ENCODE results near the gene NAV1. TPM values are rescaled to one million over a fixed set of nuclear protein-coding genes. Genes with fewer than 3 reads are reported as not detected.

NAV1 gene
- total and polyA plus RNA-seq, 2 of the 8 experiments (the other 6 are each of a cell fraction or from before 2014, with no cell fraction given): 9.9 to 42.7 TPM

- Histone ChIP-seq H3K27ac (ENCODE audit: low read depth, low read length) (no peak overlapping the region), H3K23ac (ENCODE audit: insufficient read length) (no peak overlapping the region), H3K4me3 (ENCODE audit: extremely low read depth in 1 of 4, insufficient read depth in 2 of 4, low read depth in 3 of 4, low read length in 4 of 4) (no peak overlapping the region), H2BK15ac (ENCODE audit: low read length) (no peak overlapping the region), H3K79me2 (ENCODE audit: control insufficient read depth in 1 of 2, insufficient read depth in 2 of 2, low read length in 2 of 2) (no peaks in the 10 kb centered on the region), H3K23me2 (ENCODE audit: low read depth, low read length) (no peaks in the 10 kb centered on the region; the same call in 1 of the 2 replicates), H2BK5ac (ENCODE audit: low read depth, low read length) (no peak overlapping the region), H3K9me3 (ENCODE audit: insufficient read depth in 2 of 2, low read depth in 1 of 2, low read length in 1 of 2) (no peaks in the 10 kb centered on the region), H2BK20ac (ENCODE audit: low read length) (no peak overlapping the region), H3K27me3 (replicated peaks in 1 of 4; ENCODE audit: control insufficient read depth in 3 of 4, extremely low read depth in 1 of 4, insufficient read depth in 3 of 4, low read length in 3 of 4) (no peaks in the 10 kb centered on the region; a peak in 1 of 7 replicates), H3K79me1 (ENCODE audit: low read depth, low read length) (no peaks in the 10 kb centered on the region), H3K14ac (ENCODE audit: insufficient read length) (no peak overlapping the region), H4K20me1 (replicated peaks in 1 of 2; ENCODE audit: control insufficient read depth in 1 of 2, insufficient read depth in 2 of 2, low read length in 2 of 2) (no peaks in the 10 kb centered on the region), H4K91ac (replicated peaks; ENCODE audit: insufficient read length, low read length) (no peak overlapping the region), H3K4me2 (ENCODE audit: insufficient read depth in 1 of 2, low read depth in 2 of 2, low read length in 2 of 2) (no peak overlapping the region), H3K36me3 (ENCODE audit: control insufficient read depth in 2 of 4, insufficient read depth in 4 of 4, low read length in 3 of 4) (no peaks in the 10 kb centered on the region), H3K18ac (ENCODE audit: extremely low read depth, low read length) (no peak overlapping the region), H2BK120ac (replicated peaks; ENCODE audit: low read depth, low read length) (no peak overlapping the region), H3K4ac (replicated peaks; ENCODE audit: insufficient read length, low read depth, low read length) (no peak overlapping the region), H4K5ac (ENCODE audit: insufficient read length, low read depth, low read length) (no peak overlapping the region), H2AK5ac (ENCODE audit: low read depth, low read length) (no peak overlapping the region), H4K8ac (ENCODE audit: extremely low read depth, insufficient read depth, low read length) (no peak overlapping the region), H3K4me1 (replicated peaks in 1 of 4; ENCODE audit: control insufficient read depth in 3 of 4, insufficient read depth in 4 of 4, low read length in 3 of 4) (peaks cover 3 to 5% (median 5%) of the 10 kb centered on the region in 4 experiments; a peak in 6 of 7 replicates), H2BK12ac (ENCODE audit: low read depth, low read length) (no peak overlapping the region), H3K56ac (replicated peaks; ENCODE audit: insufficient read length, low read depth, low read length) (no peak overlapping the region), H3K9ac (replicated peaks in 1 of 4; ENCODE audit: extremely low read depth in 1 of 4, low read depth in 3 of 4, low read length in 3 of 4) (no peak overlapping the region), H2AFZ (ENCODE audit: low read length) (no peak overlapping the region)
- TF ChIP-seq SIRT6 (IDR thresholded peaks at IDR 0.05; ENCODE audit: low read length) (no peak), PHF8 (conservative IDR thresholded peaks at IDR 0.05; ENCODE audit: low read depth, low read length) (no peak), YY1 (IDR thresholded peaks at IDR 0.05; ENCODE audit: low read depth, low read length) (no peak), SP1 (IDR thresholded peaks at IDR 0.05; ENCODE audit: low read depth, low read length) (no peak), MAFK (IDR thresholded peaks at IDR 0.05; ENCODE audit: low read depth, low read length) (no peak), KDM1A (IDR thresholded peaks at IDR 0.05; ENCODE audit: borderline replicate concordance, low read length) (no peak), NANOG (IDR thresholded peaks at IDR 0.05; ENCODE audit: insufficient read depth, low read depth, low read length, poor library complexity, severe bottlenecking) (no peak), CHD1 (IDR thresholded peaks at IDR 0.05; ENCODE audit: low read depth, low read length) (no peak), MAX (IDR thresholded peaks at IDR 0.05) (no peak), USF2 (IDR thresholded peaks at IDR 0.05; ENCODE audit: low read length) (no peak), CTBP2 (IDR thresholded peaks at IDR 0.05; ENCODE audit: borderline replicate concordance, insufficient read depth, insufficient read length, low read length) (no peak), SP4 (IDR thresholded peaks at IDR 0.05; ENCODE audit: low read length) (no peak), POLR2AphosphoS5 (IDR thresholded peaks at IDR 0.05; ENCODE audit: low read depth, low read length) (no peak), RXRA (IDR thresholded peaks at IDR 0.05; ENCODE audit: insufficient read depth, low read depth, low read length) (no peak)
- CTCF ChIA-PET (ENCODE audit: partially characterized antibody): interaction anchor here (0.8 to 43.8 kb wide), 12 partner anchors 8 to 366 kb away, joined by 3 to 929 read pairs (median 18); partner anchors contain the start of genes CSRP1 and NAV1
- 90% methylated on average over 2 of the region's 2 CpGs; no CpG with 5 or more reads in 1 of the 2 experiments for WGBS, 2 experiments (ENCODE audit: extremely low coverage in 1 of 2, insufficient coverage in 1 of 2, insufficient read length in 1 of 2, insufficient replicate concordance in 2 of 2, low coverage in 1 of 2, low lambda C conversion rate in 2 of 2, missing lambda C conversion rate in 1 of 2)
- DNase-seq (ENCODE audit: low read depth in 1 of 2, low spot score in 2 of 2): no peak
- POLR2A ChIA-PET (ENCODE audit: partially characterized antibody): interaction anchor here (1.1 to 6.3 kb wide), 3 partner anchors 12 to 33 kb away, joined by 3 to 52 read pairs (median 30); no protein-coding TSS in a partner anchor
- FAIRE-seq: no peak
These were observed 24.5 kb upstream of the NAV1 start for GRCh38 chr1:201514466-201514865.

Data from H1 (cell line).